ENCODE results near the gene CYB5A. TPM values are rescaled to one million over a fixed set of nuclear protein-coding genes. Genes with fewer than 3 reads are reported as not detected.
"Not testable (repeated sequence)": the region's sequence is repeated elsewhere in the genome, so short reads cannot be mapped to it uniquely, and the experiment has no call there.

The CYB5A gene
- total RNA-seq, 4 donors from 2014 or later = 45.7 to 95.3 (median 64.5) TPM

GRCh38 chr18:74286856-74287255 lies 4.9 kb downstream of the CYB5A start:
- intact Hi-C loops (cut with DNase I) = no loop called here

GRCh38 chr18:74286106-74286855 lies 5.5 kb downstream of the CYB5A start:
- no peak for TF ChIP-seq CTCF (IDR thresholded peaks at IDR 0.05)
- TF ChIP-seq POLR2A (IDR thresholded peaks at IDR 0.05) = no peak
- H3K27ac ChIP-seq = no peak overlapping the region
- peaks cover 16 to 18% of the 10 kb centered on the region in 2 donors for H3K4me1 ChIP-seq
- 88 to 89% methylated on average over 4 of the region's 4 CpGs for WGBS, 2 donors
- intact Hi-C loops (cut with DNase I) = no loop called here
- no peaks in the 10 kb centered on the region for H3K9me3 ChIP-seq
- no peaks in the 10 kb centered on the region for H3K27me3 ChIP-seq
- no peaks in the 10 kb centered on the region for H3K36me3 ChIP-seq
- no peak overlapping the region for H3K4me3 ChIP-seq (replicated peaks in 1 of 3)
- DNase-seq = no peak

More at GRCh38 chr18:74286856-74287255, 4.9 kb downstream of the CYB5A start:
- TF ChIP-seq POLR2A (IDR thresholded peaks at IDR 0.05) = no peak
- TF ChIP-seq CTCF (IDR thresholded peaks at IDR 0.05) = no peak
- H3K4me3 ChIP-seq (replicated peaks in 1 of 3) = no peak overlapping the region
- 94 to 97% methylated on average over 2 of the region's 2 CpGs for WGBS, 2 donors
- peaks cover 12 to 15% of the 10 kb centered on the region in 2 donors for H3K4me1 ChIP-seq
- H3K27me3 ChIP-seq = no peaks in the 10 kb centered on the region
- no peak for DNase-seq
- H3K9me3 ChIP-seq = no peaks in the 10 kb centered on the region
- H3K36me3 ChIP-seq = no peaks in the 10 kb centered on the region
- no peak overlapping the region for H3K27ac ChIP-seq

GRCh38 chr18:74285583-74285982 lies 6.2 kb downstream of the CYB5A start:
- intact Hi-C loops (cut with DNase I); H3K9me3 ChIP-seq; H3K27me3 ChIP-seq; H3K27ac ChIP-seq; DNase-seq; H3K4me3 ChIP-seq (replicated peaks in 1 of 3); H3K36me3 ChIP-seq: not testable (repeated sequence)
- WGBS, 2 donors = 91 to 94% methylated on average over 3 of the region's 3 CpGs
- peaks cover 9 to 23% of the 10 kb centered on the region in 2 donors for H3K4me1 ChIP-seq

- H3K9me3 ChIP-seq = no peaks in the 10 kb centered on the region
- TF ChIP-seq CTCF (IDR thresholded peaks at IDR 0.05) (no peak), POLR2A (IDR thresholded peaks at IDR 0.05) (no peak)
- 96 to 100% methylated on average over 1 of the region's 1 CpG for WGBS, 2 donors
Measured at GRCh38 chr18:74284980-74285355, 6.8 kb downstream of the CYB5A start.

GRCh38 chr18:74284191-74284979 lies 7.4 kb downstream of the CYB5A start:
- no peak for DNase-seq
- Histone ChIP-seq H3K9me3 (no peaks in the 10 kb centered on the region), H3K36me3 (no peaks in the 10 kb centered on the region), H3K4me1 (peaks cover 8 to 23% of the 10 kb centered on the region in 2 donors), H3K27me3 (no peaks in the 10 kb centered on the region), H3K27ac (peak overlapping the region in 1 of 3 donors; percentile 16), H3K4me3 (replicated peaks in 1 of 3) (no peak overlapping the region)
- TF ChIP-seq POLR2A (IDR thresholded peaks at IDR 0.05) (no peak), CTCF (IDR thresholded peaks at IDR 0.05) (no peak)
- intact Hi-C loops (cut with DNase I) = no loop called here
- 61 to 66% methylated on average over 10 to 11 of the region's 11 CpGs for WGBS, 2 donors

More at GRCh38 chr18:74284980-74285355, 6.8 kb downstream of the CYB5A start:
- Histone ChIP-seq H3K4me1 (peaks cover 8 to 23% of the 10 kb centered on the region in 2 donors), H3K4me3 (replicated peaks in 1 of 3) (no peak overlapping the region), H3K27ac (no peak overlapping the region), H3K36me3 (no peaks in the 10 kb centered on the region), H3K27me3 (no peaks in the 10 kb centered on the region)
- no peak for DNase-seq
- intact Hi-C loops (cut with DNase I) = no loop called here

Measured in thyroid gland (tissue), 4 donors.